ENCODE data around the gene TMED8.
"Not testable (repeated sequence)": the region's sequence is repeated elsewhere in the genome, so short reads cannot be mapped to it uniquely, and the experiment has no call there.

TMED8 gene

DNA sequence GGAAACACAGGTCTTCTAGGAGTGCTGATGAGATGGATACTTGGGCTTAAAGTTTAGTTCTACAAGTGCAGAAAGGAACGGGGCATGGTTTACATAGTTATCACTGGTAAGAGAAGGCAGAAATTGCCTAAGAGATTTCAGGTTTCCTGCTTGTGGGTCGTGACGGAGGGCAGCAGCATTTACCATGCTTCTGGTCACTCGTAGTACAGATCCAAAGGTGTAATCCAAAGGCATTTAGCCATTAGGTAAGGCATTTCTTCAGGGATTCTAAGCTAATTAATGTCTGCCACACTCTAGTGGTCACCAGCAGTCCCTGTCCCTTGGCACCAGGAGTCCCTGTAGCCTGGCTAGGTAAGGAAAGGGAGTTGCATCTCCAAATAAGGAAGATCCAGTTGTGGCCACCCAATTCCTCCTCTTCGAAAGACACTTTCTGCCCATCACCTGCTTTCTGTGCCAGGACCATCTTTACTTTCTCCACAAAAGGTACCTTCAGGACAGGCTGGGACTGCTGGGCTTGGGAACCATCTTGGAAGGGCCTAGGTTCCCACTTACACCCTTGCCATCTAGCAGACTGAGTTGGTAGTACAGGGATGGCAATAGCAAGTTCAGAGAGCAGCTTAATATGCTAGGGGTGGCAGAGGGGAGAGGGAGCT, 54.5 kb downstream of the TMED8 start:
- DNase-seq (ENCODE audit: low spot score), result no peak

DNA sequence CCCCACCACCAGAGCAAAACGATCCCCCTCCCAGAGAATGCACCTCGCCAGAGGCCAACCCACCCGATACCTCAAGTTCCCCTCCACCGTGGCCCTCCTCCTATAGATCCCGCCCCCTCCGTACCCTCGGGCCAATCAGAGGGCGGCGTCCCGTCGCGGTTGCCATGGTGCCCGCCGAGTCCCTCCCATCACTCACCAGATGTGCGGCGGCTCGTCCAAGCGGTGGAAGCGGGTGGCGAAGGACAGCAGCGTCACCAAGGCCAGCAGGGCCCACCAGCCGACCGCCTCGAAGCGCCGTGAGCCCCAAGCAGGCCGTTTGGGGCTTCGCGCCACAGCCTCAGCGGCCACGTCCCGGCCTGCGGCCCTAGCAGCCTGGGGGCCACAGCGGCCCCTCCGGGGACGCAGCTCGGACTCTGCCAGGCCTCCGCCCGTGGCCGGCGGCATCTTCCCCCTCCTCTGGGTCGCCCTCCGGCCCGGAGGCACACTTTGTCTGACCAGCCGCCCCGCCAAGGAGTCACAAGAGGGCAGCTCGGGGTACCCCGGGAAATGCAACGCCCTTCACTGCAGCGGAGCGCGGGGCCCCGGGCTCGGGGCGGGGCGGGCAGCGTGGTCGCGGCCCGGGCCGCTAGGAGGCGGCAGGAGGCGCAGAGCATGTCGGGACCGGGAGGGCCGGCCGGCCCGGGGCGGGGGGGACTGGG, 56.5 kb downstream of the TMED8 start, which contains the start of gene POMT2:
Gene POMT2, minus strand, starts transcription at position 646 of the 698 bp plus-strand sequence. Its CDS starts 202 bp downstream, at position 444.
- DNase-seq (ENCODE audit: low spot score), result peak; percentile 92

DNA sequence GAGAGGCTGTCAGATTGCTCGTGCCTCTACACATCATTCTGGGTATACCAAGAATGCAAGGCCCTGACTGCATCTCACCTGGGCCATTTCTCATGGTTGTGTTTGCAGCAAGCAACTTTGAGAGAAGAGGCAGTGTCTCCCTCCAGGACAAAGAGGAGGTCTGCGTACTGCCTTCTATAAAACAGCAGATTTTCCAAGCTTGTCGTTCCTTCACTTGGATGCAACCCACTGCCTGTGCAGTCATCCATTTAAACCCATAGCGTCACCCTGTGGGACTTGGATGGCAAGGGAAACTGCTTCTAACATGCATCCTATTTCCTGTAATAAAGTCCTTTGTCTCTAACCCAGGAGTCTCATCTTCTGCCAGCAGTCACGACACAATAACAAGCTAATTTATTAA, 57.5 kb downstream of the TMED8 start:
- no peak for DNase-seq (ENCODE audit: low spot score)

DNA sequence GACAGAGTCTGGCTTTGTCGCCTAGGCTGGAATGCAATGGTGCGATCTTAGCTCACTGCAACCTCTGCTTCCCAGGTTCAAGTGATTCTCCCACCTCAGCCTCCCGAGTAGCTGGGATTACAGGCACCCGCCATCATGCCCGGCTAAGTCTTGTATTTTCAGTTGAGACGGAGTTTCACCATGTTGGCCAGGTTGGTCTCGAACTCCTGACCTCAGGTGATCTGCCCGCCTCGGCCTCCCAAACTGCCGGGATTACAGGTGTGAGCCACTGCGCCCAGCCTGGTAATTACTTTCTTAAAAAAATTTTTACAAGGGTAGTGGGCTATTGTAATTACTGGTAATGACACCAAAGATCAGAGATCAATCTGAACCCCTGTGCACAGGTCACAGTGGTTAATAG, 58.1 kb downstream of the TMED8 start:
- DNase-seq (ENCODE audit: low spot score), result not testable (repeated sequence)

DNA sequence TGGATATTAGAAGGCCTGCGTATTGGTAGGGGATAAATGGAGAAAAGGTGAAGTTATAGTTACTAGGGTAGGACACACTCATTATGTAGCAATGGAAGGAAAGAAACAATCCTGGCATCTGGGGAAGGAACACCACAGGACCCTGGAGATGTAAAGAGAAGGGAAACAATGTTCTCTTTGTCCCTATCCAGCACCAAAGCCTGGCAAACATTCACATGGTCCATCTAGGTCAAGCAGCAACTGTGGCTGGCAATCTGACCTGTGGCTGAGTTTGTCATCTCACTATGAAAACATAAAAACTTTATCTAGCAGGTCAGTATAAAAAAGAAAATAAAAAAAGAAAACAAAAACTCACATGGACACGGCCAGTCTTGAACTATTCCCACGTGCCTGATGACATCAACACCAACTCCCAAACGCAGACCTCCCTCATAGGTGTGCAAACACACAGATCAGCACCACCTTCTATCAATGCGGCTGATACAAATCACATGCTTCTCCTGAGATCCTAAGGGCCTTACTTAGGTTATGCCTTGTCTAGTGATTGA, 58.8 kb downstream of the TMED8 start:
- no peak for DNase-seq (ENCODE audit: low spot score)

DNA sequence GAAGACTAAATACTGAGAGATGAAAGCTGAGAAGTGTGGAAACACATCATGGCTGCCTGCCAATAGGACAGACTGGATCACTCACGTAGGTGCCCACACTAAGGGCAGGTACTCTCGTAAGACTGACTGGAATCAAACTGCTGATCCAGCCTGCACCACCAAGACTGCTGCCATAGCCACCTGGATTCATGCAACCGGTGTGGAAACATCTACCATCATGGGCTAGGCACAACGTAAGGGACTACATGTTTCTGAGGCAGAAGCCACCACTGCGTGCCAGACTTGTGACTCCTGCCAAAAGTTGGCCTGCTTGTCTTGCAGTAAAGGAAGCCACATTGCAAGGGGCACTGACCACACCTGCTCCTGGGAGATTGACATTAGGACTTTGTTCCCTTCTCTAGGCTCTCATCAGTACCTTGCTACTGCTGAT, 60.0 kb downstream of the TMED8 start:
- DNase-seq (ENCODE audit: low spot score), result no peak

DNA sequence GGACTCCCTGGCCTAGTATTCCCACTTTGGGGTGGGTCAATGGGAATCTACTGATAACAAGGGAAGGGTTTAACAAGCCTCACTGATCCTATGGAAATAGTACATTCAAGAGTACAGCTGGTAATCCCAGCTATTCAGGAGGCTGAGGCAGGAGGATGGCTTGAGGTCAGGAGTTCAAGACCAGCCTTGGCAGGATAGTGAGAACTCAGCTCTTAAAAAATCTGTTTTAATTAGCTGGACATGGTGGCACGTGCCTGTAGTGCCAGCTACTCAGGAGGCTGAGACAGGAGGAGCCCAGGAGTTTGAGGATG, 60.7 kb downstream of the TMED8 start:
- no peak for DNase-seq (ENCODE audit: low spot score)

DNA sequence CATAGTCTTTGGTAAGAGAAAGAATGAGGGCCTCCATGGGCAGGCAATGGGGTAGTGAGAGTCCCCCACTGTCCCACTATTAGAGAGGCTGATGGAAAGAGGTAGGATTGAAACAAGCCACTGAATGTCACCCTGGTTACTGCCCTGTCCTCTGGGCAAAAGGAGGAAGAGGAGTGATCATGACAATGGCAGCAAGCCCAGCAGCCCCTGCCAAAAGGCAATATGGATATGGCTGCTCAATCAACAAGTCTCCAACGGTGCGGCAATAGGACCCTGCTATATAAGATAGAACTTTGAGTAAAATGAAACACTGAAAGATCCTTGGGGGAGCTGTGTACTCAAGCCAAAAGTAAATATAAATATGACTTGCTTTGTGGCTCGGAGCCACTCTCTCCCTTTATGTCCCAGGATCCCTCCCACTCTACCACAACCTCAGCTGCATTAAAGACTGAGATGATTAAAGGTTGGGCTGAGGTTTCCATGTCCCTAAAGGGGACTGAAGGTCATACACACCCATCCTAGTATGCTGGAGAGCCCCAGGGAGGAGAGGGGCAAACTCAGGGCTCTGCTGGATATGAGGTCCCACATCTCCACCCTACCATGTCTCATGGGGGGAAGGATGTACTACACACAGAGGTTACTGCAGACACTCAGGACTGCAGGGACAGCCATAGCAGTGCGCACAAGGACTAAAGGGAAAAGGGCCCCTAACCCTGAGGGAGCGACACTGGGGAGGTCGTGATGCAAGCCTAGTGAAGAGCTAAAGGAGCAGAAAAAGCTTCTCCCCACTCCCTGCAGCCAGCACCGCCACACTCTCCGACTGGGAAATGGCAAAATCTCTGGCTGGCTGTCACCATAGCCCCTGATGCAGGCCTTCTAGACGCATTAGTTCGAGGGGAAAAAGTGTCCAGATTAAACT, 62.1 kb downstream of the TMED8 start:
- DNase-seq (ENCODE audit: low spot score), result no peak

DNA sequence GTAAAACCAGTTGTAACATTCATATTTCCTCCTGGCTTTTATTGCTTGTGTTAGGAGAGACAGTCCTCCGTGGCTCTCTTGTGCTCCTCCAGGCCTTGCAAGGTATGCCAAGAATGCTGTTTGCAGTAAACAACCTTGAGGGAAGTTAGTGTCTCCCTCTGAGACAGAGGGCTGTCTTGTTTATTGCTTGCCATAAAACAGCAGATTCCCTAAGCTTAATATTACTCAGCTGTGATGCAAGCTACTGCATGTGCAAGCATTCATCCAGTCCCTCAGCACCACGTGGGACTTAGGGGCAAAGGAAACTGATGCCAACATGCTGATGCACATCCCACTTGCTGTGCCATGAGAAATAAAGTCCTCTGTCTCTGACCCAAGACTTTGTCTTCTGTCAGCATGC, 62.9 kb downstream of the TMED8 start:
- DNase-seq (ENCODE audit: low spot score), result peak; percentile 69

DNA sequence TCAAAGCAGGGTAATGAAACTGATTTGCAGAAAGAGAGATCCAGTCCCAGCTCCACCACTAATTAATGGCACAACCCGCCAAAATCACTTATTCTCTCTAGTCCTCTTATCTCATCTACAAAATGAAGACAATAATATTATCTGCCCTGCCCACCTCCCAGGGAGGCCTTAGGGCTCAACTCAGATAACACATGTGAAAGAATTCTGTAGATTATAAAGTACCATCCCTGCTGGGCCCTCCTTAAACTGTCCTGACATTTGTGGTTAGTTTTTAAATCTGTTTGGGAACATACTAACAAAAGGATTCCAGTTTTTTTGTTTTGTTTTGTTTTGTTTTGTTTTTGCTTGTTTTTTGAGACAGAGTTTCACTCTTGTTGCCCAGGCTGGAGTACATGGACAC, 63.5 kb downstream of the TMED8 start:
- DNase-seq (ENCODE audit: low spot score), result no peak

DNA sequence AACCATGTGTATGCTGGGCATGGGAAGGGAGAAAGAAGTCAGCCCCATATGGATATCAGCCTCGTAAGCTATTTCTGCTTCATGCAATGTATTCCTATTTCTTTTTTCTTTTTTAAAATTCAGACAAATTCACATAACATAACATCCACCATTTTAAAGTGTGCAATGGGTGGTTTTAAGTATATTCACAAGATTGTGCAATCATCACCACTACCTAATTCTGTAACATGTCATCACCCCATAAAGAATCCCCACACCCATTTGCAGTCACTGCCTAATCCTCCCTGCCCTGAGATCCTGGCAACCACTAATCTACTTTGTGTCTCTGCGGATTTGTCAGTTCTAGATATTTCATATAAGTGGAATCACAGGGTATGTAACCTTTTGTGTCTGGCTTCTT, 65.7 kb downstream of the TMED8 start:
- no peak for DNase-seq (ENCODE audit: low spot score)

DNA sequence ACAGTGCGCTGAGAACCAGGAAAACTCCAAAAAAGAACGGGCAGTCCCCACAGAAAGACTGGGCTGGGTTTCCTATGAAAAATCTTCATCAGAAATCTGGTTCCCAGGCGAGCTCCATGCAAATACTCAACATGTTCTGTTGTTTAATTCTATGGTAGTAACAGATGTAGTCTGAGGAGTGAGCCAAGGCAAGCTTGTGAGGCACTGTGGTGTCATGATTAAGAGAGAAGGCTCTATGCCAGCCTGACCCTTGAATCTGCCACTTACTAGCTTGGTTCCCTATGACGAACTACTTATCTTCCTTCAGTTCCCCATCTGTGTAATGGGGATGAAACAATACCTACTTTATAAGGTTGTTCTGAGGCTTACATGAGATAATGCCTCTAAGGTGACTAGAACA, 66.9 kb downstream of the TMED8 start:
- DNase-seq (ENCODE audit: low spot score), result no peak

DNA sequence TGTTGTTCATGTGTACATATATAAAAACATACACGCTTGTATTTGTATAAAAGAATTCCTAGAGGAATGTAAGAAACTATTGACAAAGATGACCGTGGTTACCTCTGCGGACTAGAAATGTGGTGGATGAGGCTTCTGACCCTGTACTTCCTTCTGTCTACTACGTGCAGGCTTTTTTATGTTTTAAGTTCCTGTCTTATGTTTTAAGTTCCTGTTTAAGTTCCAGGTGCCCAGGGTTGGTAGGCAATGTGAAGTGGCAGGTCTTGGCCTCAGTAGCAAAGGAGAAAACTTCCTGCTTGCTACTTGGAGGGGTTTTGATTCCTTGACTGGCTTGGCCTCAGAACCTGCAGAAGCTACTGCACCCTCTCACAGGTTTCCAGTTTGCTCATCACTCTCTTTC, 67.8 kb downstream of the TMED8 start:
- no peak for DNase-seq (ENCODE audit: low spot score)

DNA sequence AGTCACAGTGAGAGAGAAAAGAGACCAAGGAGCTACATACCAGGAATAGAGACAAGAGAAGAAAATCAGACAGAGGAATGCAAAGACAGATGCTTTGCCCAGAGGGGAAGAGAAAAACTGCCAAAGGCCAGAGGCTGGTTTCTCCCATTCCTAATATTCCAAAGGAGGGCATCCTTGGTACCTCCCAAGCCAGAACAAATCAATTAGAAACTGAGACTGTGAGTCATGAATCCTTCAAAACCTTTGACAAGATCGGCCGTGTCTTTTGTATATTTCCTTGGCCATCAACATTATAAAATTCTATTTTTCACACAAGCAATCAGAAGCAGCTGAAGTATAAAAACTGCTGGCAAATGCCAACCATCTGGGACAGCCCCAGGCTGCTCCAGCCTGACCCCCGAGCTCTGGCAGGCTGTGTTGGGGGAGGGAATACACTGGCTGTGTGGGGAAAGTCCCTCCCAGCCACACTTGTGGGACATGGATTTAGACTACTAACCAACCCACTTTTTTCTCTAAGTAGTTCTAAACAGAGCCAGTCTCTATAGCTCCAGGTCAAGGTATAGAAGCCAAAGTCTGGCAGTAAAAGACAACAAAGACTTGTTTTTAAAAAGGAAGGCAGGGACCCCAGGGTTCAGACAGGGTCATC, 69.9 kb downstream of the TMED8 start:
- no peak for DNase-seq (ENCODE audit: low spot score)

DNA sequence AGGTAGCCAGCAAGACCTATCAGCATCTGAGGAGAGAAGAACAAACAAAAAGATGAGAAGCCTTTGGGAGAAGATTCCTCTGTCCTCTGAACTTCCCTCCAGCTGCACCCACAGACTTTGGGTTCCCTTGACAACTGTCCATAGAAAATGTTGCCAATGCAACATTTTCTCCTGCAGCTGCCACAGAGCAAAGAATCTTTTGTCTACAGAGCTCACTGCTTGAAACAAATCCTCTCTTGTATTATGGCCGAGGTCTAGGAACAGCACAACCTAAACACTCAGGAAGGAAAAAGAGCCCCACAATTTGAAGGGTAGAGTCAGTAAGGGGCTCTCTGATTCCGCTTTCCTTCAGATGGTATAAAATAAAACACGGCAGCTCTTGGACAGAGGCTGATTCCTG, 70.5 kb downstream of the TMED8 start:
- no peak for DNase-seq (ENCODE audit: low spot score)

DNA sequence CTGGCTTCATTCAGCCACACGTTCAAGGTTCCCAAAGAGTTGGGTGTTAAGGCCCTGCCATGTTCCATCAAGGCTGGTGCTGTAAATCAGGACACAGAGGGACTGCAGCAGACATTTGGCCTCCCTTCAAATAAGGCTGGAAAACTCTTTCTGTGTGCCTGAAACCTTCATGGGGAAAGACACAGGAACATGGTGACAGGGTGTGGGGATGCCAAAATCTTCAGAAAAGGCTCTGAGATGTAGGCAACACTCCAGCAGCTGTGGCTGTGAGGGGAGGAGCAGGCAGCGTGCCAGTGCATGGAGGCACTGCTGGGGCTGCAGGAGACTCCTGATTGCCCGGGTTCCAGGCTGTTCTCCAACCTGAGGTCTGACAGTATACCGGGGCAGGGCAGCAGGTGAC, 71.2 kb downstream of the TMED8 start:
- DNase-seq (ENCODE audit: low spot score), result no peak

DNA sequence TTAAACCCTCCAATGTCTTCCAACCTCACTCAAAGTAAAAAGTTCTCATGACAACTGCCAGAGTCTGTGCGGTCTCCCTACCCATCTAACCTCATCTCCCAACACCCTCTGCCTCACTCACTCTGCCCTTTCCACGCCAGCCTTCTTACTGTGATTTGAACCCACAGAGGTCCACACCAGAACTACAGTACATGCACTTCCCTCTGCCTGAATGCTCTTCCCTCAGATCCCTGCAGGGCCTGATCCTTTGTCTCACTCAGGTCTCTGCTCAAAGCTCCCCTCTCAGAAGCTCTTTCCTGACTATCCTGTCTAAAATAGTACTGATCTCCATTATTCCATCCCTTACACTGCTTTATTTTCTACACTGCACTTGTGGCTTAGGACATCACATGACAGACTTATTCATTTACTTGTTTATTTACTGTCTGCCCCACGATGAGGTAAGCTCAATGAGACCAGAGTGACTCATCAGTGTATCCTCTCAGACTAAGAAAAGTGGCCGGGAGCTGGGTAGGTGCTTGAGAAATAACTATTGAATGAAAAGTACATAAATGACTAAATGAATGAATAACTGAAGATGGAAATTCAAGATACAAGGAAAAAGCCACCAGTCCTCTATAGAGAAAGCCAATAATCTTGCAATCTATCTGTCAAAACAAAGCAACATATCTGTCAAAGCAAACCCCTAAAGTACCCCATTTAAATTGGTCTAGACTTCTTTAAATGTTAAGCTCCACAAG, 73.3 kb downstream of the TMED8 start:
- peak; percentile 90 for DNase-seq (ENCODE audit: low spot score)

DNA sequence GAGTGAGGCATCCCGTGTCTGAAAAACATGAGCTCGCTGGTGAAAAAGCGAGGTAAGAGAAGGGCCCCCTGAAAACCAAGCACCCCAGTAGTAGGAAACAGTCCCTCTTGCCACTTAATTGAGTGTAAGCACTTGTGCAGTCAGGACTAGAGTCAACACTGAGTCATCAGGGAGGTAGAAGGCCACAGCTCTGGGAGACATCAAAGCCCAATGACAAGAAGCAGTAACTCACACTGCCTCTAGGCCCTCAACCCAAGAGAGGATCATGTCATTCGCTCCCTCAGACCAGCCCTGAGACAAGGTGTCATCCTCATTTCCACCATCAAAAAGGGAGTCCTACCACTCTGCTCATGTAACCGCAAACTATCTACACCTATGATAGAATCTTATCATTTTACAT, 74.0 kb downstream of the TMED8 start:
- DNase-seq (ENCODE audit: low spot score), result peak; percentile 87

DNA sequence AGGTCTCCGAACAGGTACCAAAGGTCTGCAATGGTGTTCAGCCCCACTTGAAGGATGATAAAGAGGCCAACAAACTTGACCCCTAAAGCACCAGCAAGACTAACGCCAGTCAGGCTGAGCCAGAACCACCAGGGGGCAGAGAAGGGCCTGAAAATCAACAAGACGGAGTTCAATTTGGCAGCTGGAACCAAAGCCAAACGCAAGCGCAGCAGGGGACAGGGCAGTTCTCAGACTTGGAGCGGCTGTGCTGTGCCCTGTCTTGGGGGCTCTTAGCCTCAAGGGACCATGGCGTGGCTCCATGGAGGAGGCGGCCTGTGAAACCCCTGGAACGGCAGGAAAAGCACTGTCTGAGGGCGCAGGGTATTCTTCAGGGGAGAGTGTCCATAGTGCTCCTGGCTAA, 75.8 kb downstream of the TMED8 start:
- DNase-seq (ENCODE audit: low spot score), result peak; percentile 54

DNA sequence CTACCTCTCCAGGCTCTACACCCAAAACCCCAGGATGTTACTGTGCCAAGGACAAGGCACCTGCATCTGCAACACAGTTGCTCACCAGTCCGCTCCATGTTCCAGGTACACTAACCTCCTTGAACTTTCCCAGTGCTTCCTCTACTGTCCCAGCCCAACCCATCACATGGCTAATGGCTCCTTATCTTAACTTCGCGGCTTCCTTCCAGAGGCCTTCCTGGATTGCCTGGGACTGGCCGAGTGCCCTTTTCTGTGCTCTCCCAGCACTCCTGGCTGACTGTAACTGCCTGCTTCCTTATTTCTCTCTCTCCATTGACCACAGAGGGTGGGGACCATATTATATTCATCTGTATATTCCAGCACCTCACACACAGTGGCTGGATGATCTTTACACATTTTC, 77.1 kb downstream of the TMED8 start:
- DNase-seq (ENCODE audit: low spot score), result no peak

DNA sequence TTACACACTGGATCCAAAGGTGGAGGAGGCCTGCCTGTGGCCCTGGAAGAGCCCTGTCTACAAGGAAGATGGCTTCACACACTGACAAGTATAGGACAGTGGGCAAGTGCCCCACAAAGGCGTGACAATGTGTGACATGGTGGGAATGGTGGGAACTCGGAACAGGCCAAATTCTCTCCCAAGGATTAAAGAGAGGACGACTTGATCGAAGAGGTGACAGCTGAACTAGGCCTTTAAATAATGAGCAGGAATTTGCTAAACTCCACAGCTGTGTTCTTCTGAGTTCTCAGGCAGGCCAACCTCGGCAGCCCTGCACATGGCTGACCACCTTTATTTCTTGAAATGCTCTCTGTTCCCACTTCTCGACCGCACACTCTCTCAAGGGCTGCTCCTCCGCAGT, 80.0 kb downstream of the TMED8 start:
- DNase-seq (ENCODE audit: low spot score), result no peak
